ENCODE data around the gene SPHK2. TPM values are rescaled to one million over a fixed set of nuclear protein-coding genes. Genes with fewer than 3 reads are reported as not detected.

The SPHK2 gene
- total RNA-seq, 1 experiment from 2014 or later: 38.8 TPM

- H3K27me3 ChIP-seq (replicated peaks; ENCODE audit: insufficient read depth, low read depth, low read length, poor library complexity): no peaks in the 10 kb centered on the region
- H3K27ac ChIP-seq (ENCODE audit: low read depth, low read length, poor library complexity, severe bottlenecking): peak overlapping the region; percentile 32
- no peaks in the 10 kb centered on the region for H3K9me3 ChIP-seq (ENCODE audit: low read depth, low read length, poor library complexity, severe bottlenecking)
- intact Hi-C loops (cut with micrococcal nuclease; ENCODE audit: unreplicated experiment): no loop called here
- peaks cover 37% of the 10 kb centered on the region for H3K36me3 ChIP-seq (ENCODE audit: insufficient read depth, low read length, poor library complexity, severe bottlenecking)
- peaks cover 20% of the 10 kb centered on the region for H3K4me1 ChIP-seq (ENCODE audit: insufficient read depth, low read length, poor library complexity, severe bottlenecking)
- BruUV-seq (replicated peaks): no TSS peak
- ChIA-PET CTCF (interaction anchor here (0.6 kb wide), 1 partner anchor 92 kb away, joined by 4 read pairs; no protein-coding TSS in a partner anchor), POLR2A (ENCODE audit: low non-redundant PET) (no interaction called here)
- H3K4me3 ChIP-seq (ENCODE audit: low read depth, low read length, poor library complexity, severe bottlenecking): no peak overlapping the region
- no peak for DNase-seq (ENCODE audit: low spot score)
- TF ChIP-seq EZH2 (IDR thresholded peaks at IDR 0.05; ENCODE audit: borderline replicate concordance, low read depth, low read length, poor library complexity, severe bottlenecking) (no peak), CTCF (conservative IDR thresholded peaks at IDR 0.05; ENCODE audit: low read depth, low read length) (no peak)
Observed at GRCh38 chr19:48615231-48616040, 3.9 kb upstream of the SPHK2 start.

GRCh38 chr19:48616041-48616436 lies 3.3 kb upstream of the SPHK2 start:
- POLR2A ChIA-PET (ENCODE audit: low non-redundant PET): no interaction called here
- Histone ChIP-seq H3K36me3 (ENCODE audit: insufficient read depth, low read length, poor library complexity, severe bottlenecking) (peaks cover 37% of the 10 kb centered on the region), H3K4me3 (ENCODE audit: low read depth, low read length, poor library complexity, severe bottlenecking) (no peak overlapping the region), H3K4me1 (ENCODE audit: insufficient read depth, low read length, poor library complexity, severe bottlenecking) (peaks cover 20% of the 10 kb centered on the region), H3K9me3 (ENCODE audit: low read depth, low read length, poor library complexity, severe bottlenecking) (no peaks in the 10 kb centered on the region), H3K27me3 (replicated peaks; ENCODE audit: insufficient read depth, low read depth, low read length, poor library complexity) (no peaks in the 10 kb centered on the region), H3K27ac (ENCODE audit: low read depth, low read length, poor library complexity, severe bottlenecking) (peak overlapping the region; percentile 32)
- BruUV-seq (replicated peaks): no TSS peak
- CTCF ChIA-PET: interaction anchor here (0.6 kb wide), 1 partner anchor 93 kb away, joined by 4 read pairs; no protein-coding TSS in a partner anchor
- TF ChIP-seq CTCF (conservative IDR thresholded peaks at IDR 0.05; ENCODE audit: low read depth, low read length) (no peak), EZH2 (IDR thresholded peaks at IDR 0.05; ENCODE audit: borderline replicate concordance, low read depth, low read length, poor library complexity, severe bottlenecking) (no peak)
- DNase-seq (ENCODE audit: low spot score): no peak
- intact Hi-C loops (cut with micrococcal nuclease; ENCODE audit: unreplicated experiment): no loop called here

- DNase-seq (ENCODE audit: low spot score): no peak
- TF ChIP-seq CTCF (conservative IDR thresholded peaks at IDR 0.05; ENCODE audit: low read depth, low read length) (no peak), EZH2 (IDR thresholded peaks at IDR 0.05; ENCODE audit: borderline replicate concordance, low read depth, low read length, poor library complexity, severe bottlenecking) (no peak)
- ChIA-PET POLR2A (ENCODE audit: low non-redundant PET) (interaction anchor here (1.2 kb wide), 1 partner anchor 8 kb away, joined by 3 read pairs; no protein-coding TSS in a partner anchor), CTCF (no interaction called here)
- no peaks in the 10 kb centered on the region for H3K27me3 ChIP-seq (replicated peaks; ENCODE audit: insufficient read depth, low read depth, low read length, poor library complexity)
- BruUV-seq (replicated peaks): no TSS peak
- H3K27ac ChIP-seq (ENCODE audit: low read depth, low read length, poor library complexity, severe bottlenecking): peak overlapping the region; percentile 32
- no peaks in the 10 kb centered on the region for H3K9me3 ChIP-seq (ENCODE audit: low read depth, low read length, poor library complexity, severe bottlenecking)
- peaks cover 37% of the 10 kb centered on the region for H3K36me3 ChIP-seq (ENCODE audit: insufficient read depth, low read length, poor library complexity, severe bottlenecking)
- peak overlapping the region; percentile 89 for H3K4me3 ChIP-seq (ENCODE audit: low read depth, low read length, poor library complexity, severe bottlenecking)
- peaks cover 20% of the 10 kb centered on the region for H3K4me1 ChIP-seq (ENCODE audit: insufficient read depth, low read length, poor library complexity, severe bottlenecking)
- intact Hi-C loops (cut with micrococcal nuclease; ENCODE audit: unreplicated experiment): no loop called here
Observed at GRCh38 chr19:48616491-48617056, 2.7 kb upstream of the SPHK2 start.
